Measurements from ENCODE around the gene PPCDC.

DNA sequence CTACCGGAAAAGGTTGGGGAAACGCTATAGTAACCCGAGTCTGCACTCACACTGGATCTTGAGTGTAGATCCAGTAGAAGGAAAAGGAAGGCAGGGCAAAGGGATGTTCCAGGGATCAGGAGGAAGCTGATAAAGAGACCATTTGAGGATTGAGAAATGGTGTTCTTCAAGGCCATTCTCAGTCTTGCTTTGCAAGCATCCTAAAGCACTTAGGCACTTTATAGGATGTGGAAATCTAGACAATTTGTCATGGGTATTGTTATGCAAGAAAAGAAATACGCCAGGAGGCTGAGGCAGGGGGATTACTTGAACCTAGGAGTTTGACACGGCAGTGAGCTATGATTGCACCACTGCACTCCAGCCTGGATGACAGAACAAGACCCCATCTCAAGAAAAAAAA is 41.2 kb upstream of the PPCDC start:
- TF ChIP-seq, protein P1, sequence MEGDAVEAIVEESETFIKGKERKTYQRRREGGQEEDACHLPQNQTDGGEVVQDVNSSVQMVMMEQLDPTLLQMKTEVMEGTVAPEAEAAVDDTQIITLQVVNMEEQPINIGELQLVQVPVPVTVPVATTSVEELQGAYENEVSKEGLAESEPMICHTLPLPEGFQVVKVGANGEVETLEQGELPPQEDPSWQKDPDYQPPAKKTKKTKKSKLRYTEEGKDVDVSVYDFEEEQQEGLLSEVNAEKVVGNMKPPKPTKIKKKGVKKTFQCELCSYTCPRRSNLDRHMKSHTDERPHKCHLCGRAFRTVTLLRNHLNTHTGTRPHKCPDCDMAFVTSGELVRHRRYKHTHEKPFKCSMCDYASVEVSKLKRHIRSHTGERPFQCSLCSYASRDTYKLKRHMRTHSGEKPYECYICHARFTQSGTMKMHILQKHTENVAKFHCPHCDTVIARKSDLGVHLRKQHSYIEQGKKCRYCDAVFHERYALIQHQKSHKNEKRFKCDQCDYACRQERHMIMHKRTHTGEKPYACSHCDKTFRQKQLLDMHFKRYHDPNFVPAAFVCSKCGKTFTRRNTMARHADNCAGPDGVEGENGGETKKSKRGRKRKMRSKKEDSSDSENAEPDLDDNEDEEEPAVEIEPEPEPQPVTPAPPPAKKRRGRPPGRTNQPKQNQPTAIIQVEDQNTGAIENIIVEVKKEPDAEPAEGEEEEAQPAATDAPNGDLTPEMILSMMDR (IDR thresholded peaks at IDR 0.05) = no peak
- no peak for TF ChIP-seq POLR2A (IDR thresholded peaks at IDR 0.05)
